AG04449 (cell line): Measurements from ENCODE around the gene PDE6D.
"Not testable (repeated sequence)": the region's sequence is repeated elsewhere in the genome, so short reads cannot be mapped to it uniquely, and the experiment has no call there.

Experiments used
- CTCF ChIA-PET: fragments of 350-600 bp; formaldehyde crosslinking; extraction: SDS; loops from one replicate; lab custom pipeline; 2021; ENCODE audit warnings: antibody characterized with exemption; lab: Yijun Ruan, JAX
- POLR2A ChIA-PET: fragments of 400-600, 350-600 bp; formaldehyde crosslinking; extraction: SDS; loops from one replicate; lab custom pipeline; 2020; ENCODE audit warnings: antibody characterized with exemption, inconsistent platforms; lab: Yijun Ruan, JAX
- DNase-seq: peaks from one replicate; pipeline ENCODE4 v3.0.0-alpha.2; 2010; ENCODE audit warnings: low read depth, low spot score
- H3K4me3 ChIP-seq: 2 replicates; pipeline ENCODE4 v1.5.1; 2011; ENCODE audit warnings: low read depth, mild to moderate bottlenecking, control low read depth, low read length
- CTCF ChIP-seq: IDR thresholded peaks from one replicate; pipeline ENCODE4 v1.5.1; 2011; ENCODE audit warnings: mild to moderate bottlenecking, moderate library complexity, low read length, control low read depth, inconsistent platforms; ENCODE audit not compliant: insufficient read depth; ENCODE audit errors: missing control alignments

The PDE6D gene

GRCh38 chr2:231714639-231715498, 66.2 kb downstream of the PDE6D start:
- no peak overlapping the region for H3K4me3 ChIP-seq
- CTCF ChIA-PET, result interaction anchor here (0.6 to 8.7 kb wide), 50 partner anchors 8 to 198 kb away, joined by 3 to 743 read pairs (median 9); partner anchors contain the start of gene COPS7B
- peak; percentile 75 for TF ChIP-seq CTCF
- no peak for DNase-seq
- POLR2A ChIA-PET, result interaction anchor here (0.6 to 2.5 kb wide), 12 partner anchors 8 to 254 kb away, joined by 3 to 9 read pairs (median 4); no protein-coding TSS in a partner anchor

- H3K4me3 ChIP-seq, result no peak overlapping the region
- POLR2A ChIA-PET, result interaction anchor here (0.6 to 2.5 kb wide), 10 partner anchors 7 to 253 kb away, joined by 3 to 9 read pairs (median 5); no protein-coding TSS in a partner anchor
- DNase-seq, result no peak
- peak; percentile 98 for TF ChIP-seq CTCF
- CTCF ChIA-PET, result interaction anchor here (0.6 to 8.7 kb wide), 47 partner anchors 9 to 153 kb away, joined by 3 to 743 read pairs (median 10); partner anchors contain the start of gene COPS7B
Observed at GRCh38 chr2:231713730-231714638, 67.1 kb downstream of the PDE6D start.

- H3K4me3 ChIP-seq, DNase-seq: not testable (repeated sequence)
- POLR2A ChIA-PET, result interaction anchor here (0.6 to 2.5 kb wide), 6 partner anchors 30 to 102 kb away, joined by 3 to 9 read pairs (median 6); no protein-coding TSS in a partner anchor
- CTCF ChIA-PET, result interaction anchor here (0.6 to 8.7 kb wide), 34 partner anchors 9 to 153 kb away, joined by 3 to 743 read pairs (median 12); partner anchors contain the start of gene COPS7B
Observed at GRCh38 chr2:231713406-231713729, 67.7 kb downstream of the PDE6D start.

- not testable (repeated sequence) for DNase-seq, H3K4me3 ChIP-seq
- CTCF ChIA-PET, result interaction anchor here (1.1 to 8.7 kb wide), 13 partner anchors 12 to 152 kb away, joined by 3 to 743 read pairs (median 19); partner anchors contain the start of gene COPS7B
- POLR2A ChIA-PET, result interaction anchor here (0.7 kb wide), 1 partner anchor 32 kb away, joined by 3 read pairs; no protein-coding TSS in a partner anchor
Observed at GRCh38 chr2:231712451-231713021, 68.5 kb downstream of the PDE6D start.

GRCh38 chr2:231711677-231712450, 69.2 kb downstream of the PDE6D start:
- no peak for DNase-seq
- POLR2A ChIA-PET, result no interaction called here
- CTCF ChIA-PET, result interaction anchor here (0.8 to 8.7 kb wide), 17 partner anchors 10 to 148 kb away, joined by 3 to 743 read pairs (median 5); partner anchors contain the start of gene COPS7B
- TF ChIP-seq CTCF, result no peak
- peak overlapping the region; percentile 77 for H3K4me3 ChIP-seq

GRCh38 chr2:231710799-231711676, 70.0 kb downstream of the PDE6D start:
- DNase-seq, result no peak
- POLR2A ChIA-PET, result no interaction called here
- CTCF ChIA-PET, result interaction anchor here (0.6 to 8.7 kb wide), 13 partner anchors 10 to 147 kb away, joined by 3 to 743 read pairs (median 4); partner anchors contain the start of gene COPS7B

More at GRCh38 chr2:231710799-231711676, 70.0 kb downstream of the PDE6D start:
- peak overlapping the region; percentile 77 for H3K4me3 ChIP-seq
- peak; percentile 44 for TF ChIP-seq CTCF
